AG09319 (cell line): ENCODE data around the gene ZNF182.
"Not testable (repeated sequence)": the region's sequence is repeated elsewhere in the genome, so short reads cannot be mapped to it uniquely, and the experiment has no call there.

Experiments used
- DNase-seq: peaks from one replicate; pipeline ENCODE4 v3.0.0-alpha.2; 2010; ENCODE audit warnings: low read depth; ENCODE audit errors: extremely low read depth
- TF ChIP-seq, protein P1 (sequence below): IDR thresholded peaks from 2 replicates; pipeline ENCODE4 v1.5.1; 2011; ENCODE audit warnings: low read depth, mild to moderate bottlenecking, inconsistent platforms, low read length, moderate library complexity

ZNF182 gene

DNA sequence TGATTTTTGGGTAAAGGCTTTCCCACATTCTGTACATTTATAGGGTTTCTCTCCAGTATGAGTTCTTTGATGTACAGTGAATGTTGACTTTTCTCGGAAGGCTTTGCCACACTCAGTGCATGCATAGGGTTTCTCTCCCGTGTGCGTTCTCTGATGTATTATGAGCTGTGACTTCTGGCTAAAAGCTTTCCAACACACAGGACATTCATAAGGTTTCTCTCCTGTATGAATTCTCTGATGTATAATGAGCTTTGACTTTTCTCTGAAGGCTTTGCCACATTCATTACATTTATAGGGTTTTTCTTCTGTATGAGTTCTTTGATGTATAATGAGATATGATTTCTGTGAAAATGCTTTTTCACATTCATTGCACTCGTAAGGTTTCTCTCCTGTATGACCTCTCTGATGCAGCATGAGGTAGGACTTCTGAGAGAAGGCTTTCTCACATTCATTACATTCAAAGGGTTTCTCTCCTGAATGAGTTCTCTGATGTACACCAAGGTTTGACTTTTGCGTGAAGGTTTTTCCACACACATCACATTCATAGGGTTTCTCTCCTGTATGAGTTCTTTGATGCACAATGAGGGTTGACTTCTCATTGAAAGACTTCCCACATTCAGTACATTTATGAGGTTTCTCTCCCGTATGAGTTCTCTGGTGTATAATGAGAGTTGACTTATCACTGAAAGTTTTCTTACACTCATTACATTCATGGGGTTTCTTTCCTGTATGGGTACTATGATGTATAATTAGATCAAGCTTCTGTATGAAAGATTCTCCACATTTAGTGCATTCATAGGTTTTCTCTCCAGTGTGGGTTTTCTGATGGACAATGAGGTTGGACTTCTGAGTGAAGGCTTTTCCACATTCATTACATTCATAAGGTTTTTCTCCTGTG, 27.3 kb downstream of the ZNF182 start:
- TF ChIP-seq, protein P1, sequence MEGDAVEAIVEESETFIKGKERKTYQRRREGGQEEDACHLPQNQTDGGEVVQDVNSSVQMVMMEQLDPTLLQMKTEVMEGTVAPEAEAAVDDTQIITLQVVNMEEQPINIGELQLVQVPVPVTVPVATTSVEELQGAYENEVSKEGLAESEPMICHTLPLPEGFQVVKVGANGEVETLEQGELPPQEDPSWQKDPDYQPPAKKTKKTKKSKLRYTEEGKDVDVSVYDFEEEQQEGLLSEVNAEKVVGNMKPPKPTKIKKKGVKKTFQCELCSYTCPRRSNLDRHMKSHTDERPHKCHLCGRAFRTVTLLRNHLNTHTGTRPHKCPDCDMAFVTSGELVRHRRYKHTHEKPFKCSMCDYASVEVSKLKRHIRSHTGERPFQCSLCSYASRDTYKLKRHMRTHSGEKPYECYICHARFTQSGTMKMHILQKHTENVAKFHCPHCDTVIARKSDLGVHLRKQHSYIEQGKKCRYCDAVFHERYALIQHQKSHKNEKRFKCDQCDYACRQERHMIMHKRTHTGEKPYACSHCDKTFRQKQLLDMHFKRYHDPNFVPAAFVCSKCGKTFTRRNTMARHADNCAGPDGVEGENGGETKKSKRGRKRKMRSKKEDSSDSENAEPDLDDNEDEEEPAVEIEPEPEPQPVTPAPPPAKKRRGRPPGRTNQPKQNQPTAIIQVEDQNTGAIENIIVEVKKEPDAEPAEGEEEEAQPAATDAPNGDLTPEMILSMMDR: no peak
- no peak for DNase-seq

DNA sequence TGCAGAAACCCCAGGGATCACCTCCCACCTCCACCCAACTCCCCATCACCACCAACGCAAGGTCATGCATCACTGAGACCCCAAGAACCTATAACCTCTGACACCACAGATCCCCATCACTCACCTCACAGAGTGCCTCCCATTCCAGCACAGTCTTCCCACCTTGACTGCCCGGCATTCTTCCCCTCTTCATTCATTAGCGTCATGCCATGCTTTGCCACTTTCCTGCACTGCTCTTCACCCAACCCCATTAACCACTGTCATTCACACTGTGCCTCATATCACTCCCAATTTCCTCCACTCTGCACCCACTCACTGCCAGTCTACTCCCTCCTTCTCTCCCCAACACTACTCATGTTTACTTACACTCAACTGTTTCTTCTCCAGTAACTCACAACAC, 30.6 kb downstream of the ZNF182 start:
- DNase-seq: no peak
- TF ChIP-seq, protein P1: no peak

DNA sequence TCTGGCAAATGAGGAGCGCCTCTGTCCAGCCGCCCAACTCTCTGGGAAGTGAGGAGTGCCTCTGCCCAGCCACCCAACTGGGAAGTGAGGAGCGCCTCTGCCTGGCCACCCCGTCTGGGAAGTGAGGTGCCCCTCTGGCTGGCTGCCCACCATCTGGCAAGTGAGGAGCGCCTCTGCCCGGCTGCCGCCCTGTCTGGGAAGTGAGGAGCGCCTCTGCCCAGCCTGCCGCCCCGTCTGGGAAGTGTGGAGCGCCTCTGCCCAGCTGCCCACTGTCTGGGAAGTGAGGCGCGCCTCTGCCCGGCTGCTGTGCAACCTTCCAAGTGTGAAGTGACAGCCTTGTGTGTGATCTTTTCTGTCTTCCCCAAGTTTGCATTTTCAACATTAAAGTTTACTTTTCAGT, 38.3 kb downstream of the ZNF182 start:
- not testable (repeated sequence) for DNase-seq

DNA sequence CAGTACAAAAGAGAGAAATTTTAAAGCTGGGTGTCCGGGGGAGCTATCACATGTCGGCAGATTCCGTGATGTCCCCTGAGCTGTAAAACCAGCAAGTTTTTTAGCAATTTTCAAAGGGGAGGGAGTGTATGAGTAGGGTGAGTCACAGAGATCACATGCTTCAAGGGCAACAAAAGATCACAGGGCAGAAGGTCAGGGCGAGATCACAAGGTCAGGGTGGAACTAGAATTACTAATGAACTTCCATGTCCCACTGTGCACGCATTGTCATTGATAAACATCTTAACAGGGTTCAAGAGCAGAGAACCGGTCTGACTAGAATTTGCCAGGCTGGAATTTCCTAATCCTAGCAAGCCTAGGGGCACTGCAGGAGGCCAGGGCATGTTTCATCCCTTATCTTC, 42.0 kb downstream of the ZNF182 start:
- not testable (repeated sequence) for DNase-seq

DNA sequence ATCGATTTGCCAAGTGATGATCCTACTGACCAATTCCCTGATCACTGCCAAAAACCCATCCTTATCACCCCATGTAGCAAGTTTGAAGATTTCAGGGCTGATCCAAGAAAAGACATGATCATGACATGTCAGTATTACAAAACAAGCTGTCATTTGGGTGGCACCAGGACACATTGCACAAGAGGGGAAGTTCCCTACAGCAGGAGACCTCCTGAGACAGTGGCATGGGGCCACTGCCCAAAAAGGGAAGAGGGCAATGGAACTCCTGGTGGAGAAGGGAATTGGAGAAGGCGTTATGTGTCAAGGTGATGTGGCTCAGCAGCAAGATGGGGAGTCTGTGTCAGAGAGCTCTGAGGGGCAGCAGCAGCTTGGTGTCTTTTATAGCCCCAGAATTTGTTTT, 43.4 kb downstream of the ZNF182 start:
- TF ChIP-seq, protein P1: no peak
- no peak for DNase-seq

DNA sequence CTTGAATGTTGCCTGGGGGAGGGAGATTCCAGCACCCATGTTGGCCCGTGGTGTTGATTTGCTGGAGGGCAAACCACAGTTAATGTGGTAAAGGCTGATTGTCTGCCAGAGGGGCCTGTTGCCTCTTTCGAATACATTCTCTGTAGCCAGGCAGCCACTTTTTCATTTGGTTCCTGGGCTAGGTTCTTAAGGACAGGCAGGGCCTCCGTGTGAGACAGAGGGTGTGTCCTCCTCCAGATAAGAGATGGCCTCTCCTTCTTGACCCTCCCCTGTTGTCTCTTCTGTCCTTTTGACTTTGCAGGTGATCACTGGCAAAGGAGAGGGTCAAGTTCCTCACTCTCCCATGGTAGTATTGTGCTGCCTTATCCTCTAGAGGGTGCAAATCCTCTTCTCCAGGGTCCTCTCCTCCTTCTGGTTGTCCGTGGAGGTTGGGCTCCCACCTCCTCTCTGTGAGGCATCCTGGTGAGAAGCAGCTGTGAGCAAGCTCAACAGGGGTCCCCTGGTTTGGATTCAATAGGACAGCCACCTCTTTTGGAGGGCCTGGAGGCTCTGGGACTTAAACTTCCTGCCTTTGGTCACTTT, 44.9 kb downstream of the ZNF182 start:
- TF ChIP-seq, protein P1: no peak
- DNase-seq: no peak

DNA sequence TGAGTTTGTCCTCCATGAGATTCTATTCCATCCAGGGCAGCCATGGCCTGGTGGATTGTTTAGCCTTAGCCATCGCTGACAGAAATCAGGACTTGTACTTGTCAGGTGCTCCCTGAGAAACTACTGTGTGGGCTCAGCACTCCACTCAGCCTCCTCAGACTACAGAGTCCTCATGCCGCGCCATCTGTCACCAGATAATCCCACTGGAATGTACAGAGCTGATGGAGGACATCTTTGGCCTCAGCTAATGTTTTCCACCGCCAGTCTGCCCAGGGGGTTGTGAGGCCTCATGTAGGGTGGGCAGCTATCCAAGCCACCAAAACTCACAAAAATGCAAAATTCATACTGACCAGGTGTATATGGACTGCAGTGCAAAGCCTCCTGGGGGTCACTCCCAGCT, 45.6 kb downstream of the ZNF182 start:
- DNase-seq: not testable (repeated sequence)

DNA sequence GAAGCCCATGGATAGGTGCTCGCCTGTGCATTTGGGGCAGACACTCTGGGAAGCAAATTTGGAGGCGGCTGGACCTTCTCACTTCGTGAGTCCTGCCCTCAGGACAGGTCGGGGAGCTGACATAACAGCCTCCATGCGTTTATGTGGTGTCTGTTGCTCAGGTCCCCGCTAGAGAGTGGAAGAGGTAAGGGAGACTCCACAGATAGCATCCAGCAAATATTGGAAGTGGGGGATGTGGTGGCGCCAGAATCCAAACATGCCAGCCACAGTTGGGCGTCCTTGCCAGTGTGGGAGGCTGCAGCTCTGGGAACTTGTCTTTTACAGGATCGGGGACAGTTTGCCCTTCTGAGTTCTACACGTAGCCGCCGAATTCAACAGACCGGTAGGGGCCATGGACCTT, 47.8 kb downstream of the ZNF182 start:
- TF ChIP-seq, protein P1: no peak

DNA sequence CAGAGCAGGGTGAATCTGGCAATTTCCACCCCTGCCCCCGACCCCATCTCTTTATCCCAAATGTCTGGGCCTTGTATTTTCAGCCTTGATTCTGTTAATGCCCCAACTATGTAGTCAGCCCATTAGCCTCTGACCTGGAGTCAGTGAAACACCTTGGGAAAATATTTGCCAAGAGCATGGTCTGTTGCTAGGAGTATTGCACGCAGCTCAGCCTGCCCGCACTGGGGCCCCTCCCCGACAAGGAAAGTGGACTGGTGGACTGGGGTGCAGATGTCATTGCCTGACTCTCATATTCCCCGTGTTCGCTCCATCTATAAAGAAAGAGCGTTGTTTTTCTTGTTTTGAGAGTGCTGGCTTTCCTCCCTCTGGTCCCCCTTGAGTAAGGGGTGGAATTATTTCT, 48.5 kb downstream of the ZNF182 start:
- not testable (repeated sequence) for DNase-seq

More for the DNA sequence above, 47.8 kb downstream of the ZNF182 start:
- no peak for DNase-seq
